ENCODE results near the gene MYL9.

GRCh38 chr20:36527331-36528125 lies 13.8 kb upstream of the MYL9 start:
- no peak for TF ChIP-seq CTCF (IDR thresholded peaks at IDR 0.05; ENCODE audit: low read depth, low read length)
- TF ChIP-seq POLR2A (IDR thresholded peaks at IDR 0.05; ENCODE audit: extremely low read depth, insufficient read length), result no peak
- TF ChIP-seq MAX (IDR thresholded peaks at IDR 0.05; ENCODE audit: low read depth, low read length), result no peak

Measured in NB4 (cell line).